Glutamatergic neuron (in vitro differentiated cells): Measurements from ENCODE around the gene HNRNPM. TPM values are rescaled to one million over a fixed set of nuclear protein-coding genes. Genes with fewer than 3 reads are reported as not detected.
A peak's percentile ranks its signal among the peaks of the same experiment; 100 is the strongest.

Experiments used
- DNase-seq: peaks from one replicate; pipeline ENCODE4 v3.0.0; 2022
- H3K27ac Mint-ChIP-seq: one replicate; pipeline ENCODE4 v1.8.0; 2020; ENCODE audit warnings: mild to moderate bottlenecking, mixed read lengths, inconsistent platforms; ENCODE audit not compliant: unreplicated experiment
- H3K27me3 Mint-ChIP-seq: one replicate; pipeline ENCODE4 v1.8.0; 2020; ENCODE audit warnings: mild to moderate bottlenecking, moderate library complexity, mixed read lengths, inconsistent platforms; ENCODE audit not compliant: unreplicated experiment
- H3K36me3 Mint-ChIP-seq: one replicate; pipeline ENCODE4 v1.8.0; 2020; ENCODE audit warnings: mild to moderate bottlenecking, mixed read lengths, inconsistent platforms; ENCODE audit not compliant: unreplicated experiment
- H3K4me1 Mint-ChIP-seq: one replicate; pipeline ENCODE4 v1.8.0; 2020; ENCODE audit warnings: mild to moderate bottlenecking, low read depth, mixed read lengths, inconsistent platforms; ENCODE audit not compliant: unreplicated experiment
- H3K4me3 Mint-ChIP-seq: one replicate; pipeline ENCODE4 v1.8.0; 2020; ENCODE audit warnings: mild to moderate bottlenecking, mixed read lengths, inconsistent platforms; ENCODE audit not compliant: unreplicated experiment
- H3K9me3 Mint-ChIP-seq: one replicate; pipeline ENCODE4 v1.8.0; 2020; ENCODE audit warnings: mild to moderate bottlenecking, moderate library complexity, mixed read lengths, inconsistent platforms; ENCODE audit not compliant: unreplicated experiment
- total RNA-seq: library from RNA; stranded (reverse); fragmentation: NEBNext Ultra II Directional; extraction: Animal tissue kit (Norgen Biotek cat#: 25700); gene quantifications from one replicate; pipeline ENCODE4 v1.2.1, GENCODE V29; 2021; ENCODE audit not compliant: unreplicated experiment
- TF ChIP-seq, protein P1 (sequence below): fragments of 200-600 bp; sonication (generic); IDR thresholded peaks from one replicate; pipeline ENCODE4 v1.5.0; 2021; ENCODE audit not compliant: partially characterized antibody, unreplicated experiment

HNRNPM gene
- total RNA-seq, 1 donor from 2014 or later = 184 TPM

DNA sequence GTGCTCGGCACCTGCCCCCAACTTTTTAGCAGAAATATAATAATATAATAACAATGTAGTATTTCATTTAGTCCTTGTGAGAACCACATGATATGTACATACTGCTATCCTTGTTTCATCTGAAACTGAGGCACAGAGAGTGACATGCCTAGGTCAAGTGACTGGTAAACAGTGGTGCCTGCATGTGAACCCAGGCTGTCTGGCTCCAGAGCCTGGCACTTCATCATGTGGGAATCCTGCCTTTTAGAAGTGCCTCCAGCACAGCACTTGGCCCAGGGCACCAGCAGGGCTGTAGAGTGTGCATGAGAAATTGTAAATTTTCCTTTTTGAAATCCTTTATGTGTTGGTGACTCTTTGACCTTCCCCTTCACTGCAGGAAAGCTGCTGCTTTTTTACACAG lies 30.2 kb downstream of the HNRNPM start:
- Mint-ChIP-seq H3K27ac (no peak overlapping the region), H3K27me3 (peaks cover 6% of the 10 kb centered on the region), H3K9me3 (peaks cover 6% of the 10 kb centered on the region), H3K4me3 (no peak overlapping the region), H3K4me1 (peaks cover 5% of the 10 kb centered on the region), H3K36me3 (no peaks in the 10 kb centered on the region)
- TF ChIP-seq, protein P1, sequence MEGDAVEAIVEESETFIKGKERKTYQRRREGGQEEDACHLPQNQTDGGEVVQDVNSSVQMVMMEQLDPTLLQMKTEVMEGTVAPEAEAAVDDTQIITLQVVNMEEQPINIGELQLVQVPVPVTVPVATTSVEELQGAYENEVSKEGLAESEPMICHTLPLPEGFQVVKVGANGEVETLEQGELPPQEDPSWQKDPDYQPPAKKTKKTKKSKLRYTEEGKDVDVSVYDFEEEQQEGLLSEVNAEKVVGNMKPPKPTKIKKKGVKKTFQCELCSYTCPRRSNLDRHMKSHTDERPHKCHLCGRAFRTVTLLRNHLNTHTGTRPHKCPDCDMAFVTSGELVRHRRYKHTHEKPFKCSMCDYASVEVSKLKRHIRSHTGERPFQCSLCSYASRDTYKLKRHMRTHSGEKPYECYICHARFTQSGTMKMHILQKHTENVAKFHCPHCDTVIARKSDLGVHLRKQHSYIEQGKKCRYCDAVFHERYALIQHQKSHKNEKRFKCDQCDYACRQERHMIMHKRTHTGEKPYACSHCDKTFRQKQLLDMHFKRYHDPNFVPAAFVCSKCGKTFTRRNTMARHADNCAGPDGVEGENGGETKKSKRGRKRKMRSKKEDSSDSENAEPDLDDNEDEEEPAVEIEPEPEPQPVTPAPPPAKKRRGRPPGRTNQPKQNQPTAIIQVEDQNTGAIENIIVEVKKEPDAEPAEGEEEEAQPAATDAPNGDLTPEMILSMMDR = no peak
- no peak for DNase-seq

DNA sequence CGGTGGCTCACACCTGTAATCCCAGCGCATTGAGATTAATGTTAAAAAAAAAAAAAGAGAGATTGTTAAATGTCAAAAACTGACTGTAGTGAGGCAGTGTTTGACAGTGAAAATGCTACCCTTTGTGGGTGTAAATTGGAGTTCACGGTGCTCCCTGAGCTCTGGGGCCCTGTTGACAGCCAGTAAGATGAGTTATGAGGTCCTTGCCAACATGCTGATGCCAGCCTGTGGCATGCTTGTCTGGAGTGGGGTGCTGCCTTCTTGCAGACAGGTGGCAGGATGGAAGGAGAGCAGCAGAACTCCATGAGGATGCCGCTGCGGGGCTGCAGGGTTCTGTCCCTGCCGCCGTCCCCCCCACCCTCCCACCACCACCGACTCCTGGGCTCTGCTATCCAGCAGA lies 31.7 kb downstream of the HNRNPM start:
- Mint-ChIP-seq H3K9me3 (peaks cover 12% of the 10 kb centered on the region), H3K4me3 (no peak overlapping the region), H3K27ac (no peak overlapping the region), H3K36me3 (peaks cover 5% of the 10 kb centered on the region), H3K4me1 (peaks cover 8% of the 10 kb centered on the region), H3K27me3 (peaks cover 5% of the 10 kb centered on the region)
- no peak for DNase-seq
- TF ChIP-seq, protein P1 = no peak

DNA sequence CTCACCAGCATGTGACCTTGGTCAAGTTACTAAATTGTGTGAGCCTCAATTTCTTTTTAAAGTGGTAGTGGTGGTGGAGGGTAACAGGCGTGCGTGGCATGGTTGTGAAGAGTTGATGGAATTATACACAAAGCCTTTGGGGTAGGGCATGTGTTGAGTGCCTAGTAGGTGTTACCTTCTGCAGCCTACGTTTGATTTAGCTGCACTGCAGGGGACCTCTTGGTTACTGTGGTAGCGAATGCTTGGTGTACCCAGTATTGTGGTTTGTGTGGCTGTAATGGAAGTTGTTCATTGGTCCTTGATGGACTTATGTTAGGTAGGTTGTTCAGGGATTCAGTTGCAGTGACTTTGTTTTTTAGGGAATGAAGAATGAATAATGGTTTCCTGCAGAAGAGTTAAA lies 33.1 kb downstream of the HNRNPM start:
- no peak for DNase-seq
- TF ChIP-seq, protein P1 = no peak
- H3K4me1 Mint-ChIP-seq = peaks cover 8% of the 10 kb centered on the region
- H3K9me3 Mint-ChIP-seq = peaks cover 12% of the 10 kb centered on the region
- peaks cover 5% of the 10 kb centered on the region for H3K27me3 Mint-ChIP-seq
- H3K36me3 Mint-ChIP-seq = peaks cover 5% of the 10 kb centered on the region
- H3K27ac Mint-ChIP-seq = peak overlapping the region; percentile 72
- peak overlapping the region; percentile 16 for H3K4me3 Mint-ChIP-seq

DNA sequence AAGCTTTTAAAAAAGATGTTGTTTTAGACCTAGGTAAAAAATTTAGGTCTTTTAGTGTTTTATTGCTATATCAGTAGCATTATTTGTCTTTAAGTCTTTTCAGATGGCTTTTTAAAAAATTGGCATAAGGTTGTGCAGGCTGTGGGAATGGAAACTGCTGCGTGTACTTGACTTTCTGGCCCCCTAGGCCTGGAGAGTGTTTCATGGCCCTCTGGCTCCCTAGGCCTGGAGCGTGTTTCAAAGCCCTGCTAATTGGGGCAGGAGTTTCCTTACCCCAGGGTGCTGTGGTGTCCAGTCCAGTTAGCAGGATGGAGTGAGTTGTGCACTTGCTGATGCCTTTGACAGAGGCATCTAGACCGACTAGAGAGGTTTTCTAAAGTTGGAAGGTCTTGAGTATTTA lies 33.8 kb downstream of the HNRNPM start:
- H3K27me3 Mint-ChIP-seq = peaks cover 7% of the 10 kb centered on the region
- H3K9me3 Mint-ChIP-seq = peaks cover 12% of the 10 kb centered on the region
- H3K4me3 Mint-ChIP-seq = no peak overlapping the region
- peaks cover 5% of the 10 kb centered on the region for H3K36me3 Mint-ChIP-seq
- no peak overlapping the region for H3K27ac Mint-ChIP-seq
- TF ChIP-seq, protein P1 = no peak
- peaks cover 8% of the 10 kb centered on the region for H3K4me1 Mint-ChIP-seq
- DNase-seq = no peak

DNA sequence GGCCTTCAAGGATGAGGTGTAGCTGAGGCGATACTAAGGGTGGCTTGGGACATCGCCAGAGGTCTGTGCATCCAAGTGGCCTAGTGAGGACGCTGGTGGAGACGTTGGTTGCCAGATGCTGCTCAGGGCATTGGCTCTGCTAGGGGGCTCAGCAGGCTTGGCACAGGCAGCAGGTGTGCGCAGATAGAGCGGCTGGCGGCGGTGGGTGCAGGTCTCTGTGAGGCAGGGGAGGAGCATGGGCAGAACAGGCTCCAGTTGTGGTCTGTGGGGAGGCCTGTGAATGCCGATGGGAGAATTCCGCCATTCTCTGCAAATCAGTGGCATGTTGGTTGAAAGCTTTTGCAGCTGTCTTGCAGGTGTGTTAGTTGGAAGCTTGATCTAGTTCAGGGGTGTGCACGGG lies 36.4 kb downstream of the HNRNPM start:
- peaks cover 5% of the 10 kb centered on the region for H3K27me3 Mint-ChIP-seq
- H3K36me3 Mint-ChIP-seq = peaks cover 5% of the 10 kb centered on the region
- peak overlapping the region; percentile 38 for H3K27ac Mint-ChIP-seq
- DNase-seq = no peak
- peaks cover 8% of the 10 kb centered on the region for H3K4me1 Mint-ChIP-seq
- peaks cover 14% of the 10 kb centered on the region for H3K9me3 Mint-ChIP-seq
- no peak overlapping the region for H3K4me3 Mint-ChIP-seq
- TF ChIP-seq, protein P1 = no peak
